Gastroesophageal sphincter (tissue), 3 donors: ENCODE data around the gene ENO2.

ENCODE experiments used
- POLR2A ChIP-seq, 2 donors: fragments of 450-650 bp; IDR thresholded peaks; one replicate each; pipeline ENCODE4 v1.6.1; 2017; ENCODE audit warnings: antibody characterized with exemption in 2 of 2, mild to moderate bottlenecking in 2 of 2, moderate library complexity in 1 of 2
- POLR2AphosphoS5 ChIP-seq: sonication (generic); formaldehyde crosslinking; IDR thresholded peaks from one replicate; pipeline ENCODE4 v1.6.1; 2017; ENCODE audit warnings: antibody characterized with exemption
- TF ChIP-seq, protein P1 (sequence below), 4 experiments: fragments of 200-600 bp in 2 of 4; fragments of 450-650 bp in 2 of 4; sonication (generic) in 1 of 4; IDR thresholded peaks; one replicate each; pipeline ENCODE4 v1.5.1; 2017 to 2019; ENCODE audit warnings: antibody characterized with exemption in 4 of 4, mild to moderate bottlenecking in 2 of 4, moderate library complexity in 2 of 4

DNA sequence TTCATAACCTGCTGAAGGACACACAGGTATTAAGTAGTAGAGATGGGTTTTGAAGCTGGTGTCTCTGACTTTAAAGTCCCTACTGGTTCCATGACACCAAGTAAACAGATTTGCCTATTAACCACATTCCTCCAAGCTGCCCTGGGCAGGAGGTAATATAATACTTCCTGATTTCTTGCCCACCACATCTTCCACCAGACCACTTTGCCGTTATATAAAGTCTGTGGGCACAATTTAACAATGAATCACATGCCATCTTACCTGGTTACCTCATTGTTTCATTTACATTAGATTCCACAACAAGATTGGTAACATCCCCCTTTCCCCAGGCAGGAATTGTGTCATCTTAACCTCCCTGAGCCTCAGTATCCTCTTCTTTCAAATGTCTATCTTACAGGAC lies 10.7 kb upstream of the ENO2 start:
- no peak for TF ChIP-seq POLR2A (IDR thresholded peaks at IDR 0.05)
- no peak for TF ChIP-seq POLR2AphosphoS5
- TF ChIP-seq, protein P1, sequence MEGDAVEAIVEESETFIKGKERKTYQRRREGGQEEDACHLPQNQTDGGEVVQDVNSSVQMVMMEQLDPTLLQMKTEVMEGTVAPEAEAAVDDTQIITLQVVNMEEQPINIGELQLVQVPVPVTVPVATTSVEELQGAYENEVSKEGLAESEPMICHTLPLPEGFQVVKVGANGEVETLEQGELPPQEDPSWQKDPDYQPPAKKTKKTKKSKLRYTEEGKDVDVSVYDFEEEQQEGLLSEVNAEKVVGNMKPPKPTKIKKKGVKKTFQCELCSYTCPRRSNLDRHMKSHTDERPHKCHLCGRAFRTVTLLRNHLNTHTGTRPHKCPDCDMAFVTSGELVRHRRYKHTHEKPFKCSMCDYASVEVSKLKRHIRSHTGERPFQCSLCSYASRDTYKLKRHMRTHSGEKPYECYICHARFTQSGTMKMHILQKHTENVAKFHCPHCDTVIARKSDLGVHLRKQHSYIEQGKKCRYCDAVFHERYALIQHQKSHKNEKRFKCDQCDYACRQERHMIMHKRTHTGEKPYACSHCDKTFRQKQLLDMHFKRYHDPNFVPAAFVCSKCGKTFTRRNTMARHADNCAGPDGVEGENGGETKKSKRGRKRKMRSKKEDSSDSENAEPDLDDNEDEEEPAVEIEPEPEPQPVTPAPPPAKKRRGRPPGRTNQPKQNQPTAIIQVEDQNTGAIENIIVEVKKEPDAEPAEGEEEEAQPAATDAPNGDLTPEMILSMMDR (IDR thresholded peaks at IDR 0.05): no peak
